T-helper 1 cell treated with Interleukin-12 subunit alpha and Interleukin-12 subunit beta and Interleukin-4 antibody, amounts not matched to agents 30 ng/mL and 1 ng/mL, for 36 hours (primary cell): ENCODE measurements around the gene ING2. TPM values are rescaled to one million over a fixed set of nuclear protein-coding genes. Genes with fewer than 3 reads are reported as not detected.

Source experiments
- intact Hi-C: fragments of 100-400 bp; cut with micrococcal nuclease; formaldehyde crosslinking; loops from one replicate; pipeline ENCODE4 v1.15.1; 2024
- total RNA-seq: library from RNA; stranded (reverse); gene quantifications from 2 replicates; pipeline ENCODE4 v1.2.3, GENCODE V29; 2022

ING2 gene
- total RNA-seq, 1 donor from 2014 or later = 7.7 TPM

GRCh38 chr4:183499389-183499788, 5.5 kb upstream of the ING2 start:
- intact Hi-C loops = no loop called here

GRCh38 chr4:183499801-183500200, 5.1 kb upstream of the ING2 start:
- intact Hi-C loops = loop anchor here (5.0 kb wide), 2 partner anchors 918 to 1702 kb away; partner anchors contain the start of gene CFAP97

GRCh38 chr4:183503497-183504063, 1.3 kb upstream of the ING2 start:
- intact Hi-C loops = loop anchor here (1.0 to 5.0 kb wide), 11 partner anchors 59 to 1967 kb away; partner anchors contain the start of genes CASP3, CCDC110, CDKN2AIP and CFAP97

- intact Hi-C loops = loop anchor here (1.0 to 5.0 kb wide), 11 partner anchors 60 to 1967 kb away; partner anchors contain the start of genes CASP3, CCDC110, CDKN2AIP and CFAP97
Measured at GRCh38 chr4:183504064-183504929, 561 bp upstream of the ING2 start.

GRCh38 chr4:183505611-183506388, 942 bp downstream of the ING2 start:
- intact Hi-C loops = loop anchor here (1.0 to 2.0 kb wide), 10 partner anchors 33 to 1965 kb away; partner anchors contain the start of genes ACSL1, CCDC110, CENPU and RWDD4

GRCh38 chr4:183506389-183506735, 1.5 kb downstream of the ING2 start:
- intact Hi-C loops = loop anchor here (1.0 to 2.0 kb wide), 5 partner anchors 34 to 1318 kb away; partner anchors contain the start of genes ACSL1, CENPU, RWDD4 and TRAPPC11

GRCh38 chr4:183507925-183508696, 3.3 kb downstream of the ING2 start:
- intact Hi-C loops = loop anchor here (2.0 kb wide), 1 partner anchor 1317 kb away; the partner anchor contains the start of gene ACSL1

GRCh38 chr4:183508697-183509335, 4.0 kb downstream of the ING2 start:
- intact Hi-C loops = no loop called here

- intact Hi-C loops = no loop called here
Measured at GRCh38 chr4:183515411-183515810, 10.6 kb downstream of the ING2 start.

- intact Hi-C loops = no loop called here
Measured at GRCh38 chr4:183517194-183517593, 12.3 kb downstream of the ING2 start.

- intact Hi-C loops = no loop called here
Measured at GRCh38 chr4:183517781-183518180, 12.9 kb downstream of the ING2 start.

- intact Hi-C loops = no loop called here
Measured at GRCh38 chr4:183522821-183523220, 18.0 kb downstream of the ING2 start.

GRCh38 chr4:183527326-183527725, 22.5 kb downstream of the ING2 start:
- intact Hi-C loops = no loop called here

GRCh38 chr4:183532821-183533220, 28.0 kb downstream of the ING2 start:
- intact Hi-C loops = no loop called here

GRCh38 chr4:183533698-183534097, 28.8 kb downstream of the ING2 start:
- intact Hi-C loops = no loop called here

GRCh38 chr4:183540410-183541009, 35.7 kb downstream of the ING2 start:
- intact Hi-C loops = no loop called here

GRCh38 chr4:183541010-183541751, 36.3 kb downstream of the ING2 start:
- intact Hi-C loops = no loop called here

- intact Hi-C loops = no loop called here
Measured at GRCh38 chr4:183541752-183542040, 36.8 kb downstream of the ING2 start.

- intact Hi-C loops = no loop called here
Measured at GRCh38 chr4:183543435-183543834, 38.6 kb downstream of the ING2 start.
